LNCaP clone FGC (cell line): Measurements from ENCODE around the gene SH3BP5.

ENCODE experiments used
- DNase-seq: peaks from one replicate; pipeline ENCODE4 v3.0.0-alpha.2; 2011; ENCODE audit warnings: low read depth
- H3K4me3 ChIP-seq: 2 replicates; pipeline ENCODE4 v1.5.1; 2011; ENCODE audit warnings: mild to moderate bottlenecking, low read depth, low read length, control low read depth
- CTCF ChIP-seq: IDR thresholded peaks from 2 replicates; pipeline ENCODE4 v1.5.1; 2012; ENCODE audit warnings: mild to moderate bottlenecking; ENCODE audit not compliant: control insufficient read depth, insufficient read depth; ENCODE audit errors: extremely low read depth

SH3BP5 gene

GRCh38 chr3:15292765-15293522 lies 39.4 kb downstream of the SH3BP5 start:
- no peak for DNase-seq
- TF ChIP-seq CTCF: no peak
- no peak overlapping the region for H3K4me3 ChIP-seq

GRCh38 chr3:15291589-15292541 lies 40.5 kb downstream of the SH3BP5 start:
- H3K4me3 ChIP-seq: no peak overlapping the region
- no peak for DNase-seq

GRCh38 chr3:15290736-15291135 lies 41.6 kb downstream of the SH3BP5 start:
- no peak overlapping the region for H3K4me3 ChIP-seq
- TF ChIP-seq CTCF: no peak
- DNase-seq: no peak

More at GRCh38 chr3:15291589-15292541, 40.5 kb downstream of the SH3BP5 start:
- TF ChIP-seq CTCF: no peak

GRCh38 chr3:15289661-15290060 lies 42.7 kb downstream of the SH3BP5 start:
- TF ChIP-seq CTCF: no peak
- no peak for DNase-seq
- no peak overlapping the region for H3K4me3 ChIP-seq

GRCh38 chr3:15288331-15289035 lies 43.9 kb downstream of the SH3BP5 start:
- TF ChIP-seq CTCF: no peak
- DNase-seq: no peak
- H3K4me3 ChIP-seq: no peak overlapping the region

GRCh38 chr3:15287565-15288330 lies 44.6 kb downstream of the SH3BP5 start:
- TF ChIP-seq CTCF: no peak
- no peak for DNase-seq
- no peak overlapping the region for H3K4me3 ChIP-seq
